ENCODE results near the gene C2. TPM values are rescaled to one million over a fixed set of nuclear protein-coding genes. Genes with fewer than 3 reads are reported as not detected.

The C2 gene
- total RNA-seq, 1 donor from 2014 or later: 2.4 TPM

DNA sequence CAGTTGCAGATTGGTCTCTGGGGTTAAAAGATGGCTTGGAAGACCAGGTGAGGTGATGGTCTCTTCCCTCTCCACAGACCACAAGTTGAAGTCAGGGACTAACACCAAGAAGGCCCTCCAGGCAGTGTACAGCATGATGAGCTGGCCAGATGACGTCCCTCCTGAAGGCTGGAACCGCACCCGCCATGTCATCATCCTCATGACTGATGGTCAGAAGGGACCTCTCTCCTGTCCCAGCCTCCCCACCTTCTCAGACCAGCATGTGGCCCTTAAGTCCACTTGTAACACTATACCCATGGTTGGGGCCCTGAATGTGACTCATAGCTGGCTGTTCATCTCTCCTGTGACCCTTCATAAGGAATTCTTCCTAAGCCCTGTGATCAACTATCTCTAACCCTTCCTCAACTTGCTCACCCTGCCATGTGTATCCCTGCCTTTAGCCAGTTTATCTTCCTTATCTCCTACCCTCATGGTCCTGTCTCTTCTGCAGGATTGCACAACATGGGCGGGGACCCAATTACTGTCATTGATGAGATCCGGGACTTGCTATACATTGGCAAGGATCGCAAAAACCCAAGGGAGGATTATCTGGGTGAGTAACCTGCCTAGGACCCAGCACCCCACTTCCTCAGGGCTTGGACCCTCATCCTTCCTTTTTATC is 21.4 kb downstream of the C2 start:
- no peak for TF ChIP-seq CTCF (IDR thresholded peaks at IDR 0.05)
- Mint-ChIP-seq H3K4me1 (ENCODE audit: unreplicated experiment) (peaks cover 17% of the 10 kb centered on the region), H3K9me3 (ENCODE audit: unreplicated experiment) (no peaks in the 10 kb centered on the region), H3K27ac (ENCODE audit: unreplicated experiment) (no peak overlapping the region), H3K27me3 (ENCODE audit: unreplicated experiment) (no peaks in the 10 kb centered on the region), H3K4me3 (ENCODE audit: unreplicated experiment) (no peak overlapping the region), H3K36me3 (ENCODE audit: unreplicated experiment) (peaks cover 18% of the 10 kb centered on the region)
- DNase-seq (ENCODE audit: extremely low spot score, unreplicated experiment): no peak

DNA sequence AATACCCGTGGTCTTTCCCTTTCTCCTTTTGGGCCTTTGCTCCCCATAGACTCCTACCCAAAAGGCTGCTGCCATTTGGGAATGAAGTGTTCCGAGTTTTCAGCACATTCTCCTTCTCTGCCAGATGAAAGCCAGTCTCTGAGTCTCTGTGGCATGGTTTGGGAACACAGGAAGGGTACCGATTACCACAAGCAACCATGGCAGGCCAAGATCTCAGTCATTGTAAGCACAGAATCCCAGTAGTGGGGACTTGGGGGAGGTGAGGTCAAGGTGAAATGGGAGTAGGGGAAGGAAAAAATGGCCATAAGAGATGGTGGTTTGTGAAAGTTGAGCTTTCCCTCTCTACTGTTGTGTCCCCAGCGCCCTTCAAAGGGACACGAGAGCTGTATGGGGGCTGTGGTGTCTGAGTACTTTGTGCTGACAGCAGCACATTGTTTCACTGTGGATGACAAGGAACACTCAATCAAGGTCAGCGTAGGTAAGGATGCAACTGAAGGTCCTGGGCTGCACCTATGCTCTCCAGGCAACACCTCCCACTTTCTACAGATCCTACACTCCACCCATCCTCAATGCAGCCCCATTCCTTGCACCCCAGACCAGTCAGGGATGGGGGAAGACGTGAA is 22.5 kb downstream of the C2 start:
- no peak for DNase-seq (ENCODE audit: extremely low spot score, unreplicated experiment)
- Mint-ChIP-seq H3K27me3 (ENCODE audit: unreplicated experiment) (no peaks in the 10 kb centered on the region), H3K4me1 (ENCODE audit: unreplicated experiment) (peaks cover 14% of the 10 kb centered on the region), H3K9me3 (ENCODE audit: unreplicated experiment) (no peaks in the 10 kb centered on the region), H3K4me3 (ENCODE audit: unreplicated experiment) (no peak overlapping the region), H3K36me3 (ENCODE audit: unreplicated experiment) (peaks cover 30% of the 10 kb centered on the region), H3K27ac (ENCODE audit: unreplicated experiment) (no peak overlapping the region)
- TF ChIP-seq CTCF (IDR thresholded peaks at IDR 0.05): no peak

DNA sequence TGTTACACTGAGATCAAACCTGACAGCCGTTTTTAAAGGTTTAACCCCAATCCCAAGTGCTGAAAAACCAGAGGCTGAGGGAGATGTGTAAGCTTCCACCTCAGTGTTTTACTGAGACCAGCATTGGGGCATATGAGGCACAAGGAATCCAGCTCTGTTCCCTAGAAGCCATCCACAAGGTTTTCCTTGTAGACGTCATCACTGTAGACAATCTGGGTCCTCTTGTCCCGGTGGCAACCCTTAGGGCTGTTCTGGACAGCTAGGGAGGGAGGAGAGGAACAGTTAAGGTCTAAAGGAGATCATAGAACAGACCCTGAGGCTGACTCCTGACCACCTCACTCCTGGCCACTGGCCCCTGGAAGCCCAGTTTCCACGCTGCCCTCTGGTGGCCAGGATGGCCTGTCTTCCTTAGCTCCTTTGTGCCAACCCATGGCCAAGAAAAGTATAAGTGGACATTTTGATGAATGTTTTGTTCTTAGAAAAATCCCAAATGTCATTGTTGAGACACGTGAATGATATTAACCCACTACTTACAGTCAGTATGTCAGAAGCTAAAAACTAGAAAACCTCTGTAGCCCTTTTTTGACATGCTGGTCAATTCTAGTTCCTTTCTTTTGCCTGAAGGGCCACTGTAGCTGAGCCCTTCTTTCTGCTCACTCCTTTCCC is 24.8 kb downstream of the C2 start:
- H3K36me3 Mint-ChIP-seq (ENCODE audit: unreplicated experiment): peaks cover 42% of the 10 kb centered on the region
- TF ChIP-seq CTCF (IDR thresholded peaks at IDR 0.05): peak; percentile 82
- no peak overlapping the region for H3K4me3 Mint-ChIP-seq (ENCODE audit: unreplicated experiment)
- H3K27me3 Mint-ChIP-seq (ENCODE audit: unreplicated experiment): no peaks in the 10 kb centered on the region
- peak overlapping the region; percentile 55 for H3K27ac Mint-ChIP-seq (ENCODE audit: unreplicated experiment)
- no peaks in the 10 kb centered on the region for H3K9me3 Mint-ChIP-seq (ENCODE audit: unreplicated experiment)
- DNase-seq (ENCODE audit: extremely low spot score, unreplicated experiment): no peak
- H3K4me1 Mint-ChIP-seq (ENCODE audit: unreplicated experiment): no peaks in the 10 kb centered on the region

DNA sequence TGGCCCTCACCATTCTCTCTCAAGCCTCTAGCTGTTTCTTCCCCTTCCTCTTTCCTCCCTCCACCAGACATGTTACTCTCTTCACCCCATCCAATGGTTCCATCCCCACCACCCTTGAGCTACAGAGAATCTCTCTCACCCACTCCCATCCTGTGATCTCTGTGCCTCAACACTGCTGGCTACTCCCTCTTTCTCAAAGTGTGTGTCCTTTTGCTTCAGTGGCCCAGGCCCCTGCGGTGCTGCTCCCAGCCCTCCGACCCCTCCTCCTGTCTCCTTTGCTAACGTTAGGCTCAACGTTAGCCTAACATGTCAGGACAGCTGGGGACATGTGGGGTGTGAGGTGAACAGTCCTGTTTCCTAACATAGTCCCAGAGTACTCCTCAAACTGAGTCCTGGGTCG is 25.4 kb downstream of the C2 start:
- no peak for TF ChIP-seq CTCF (IDR thresholded peaks at IDR 0.05)
- Mint-ChIP-seq H3K36me3 (ENCODE audit: unreplicated experiment) (peaks cover 42% of the 10 kb centered on the region), H3K4me3 (ENCODE audit: unreplicated experiment) (no peak overlapping the region), H3K4me1 (ENCODE audit: unreplicated experiment) (peaks cover 4% of the 10 kb centered on the region), H3K27me3 (ENCODE audit: unreplicated experiment) (no peaks in the 10 kb centered on the region), H3K27ac (ENCODE audit: unreplicated experiment) (peak overlapping the region; percentile 55), H3K9me3 (ENCODE audit: unreplicated experiment) (no peaks in the 10 kb centered on the region)
- DNase-seq (ENCODE audit: extremely low spot score, unreplicated experiment): no peak

- no peak for DNase-seq (ENCODE audit: extremely low spot score, unreplicated experiment)
Observed at GRCh38 chr6:31954511-31954910, 27.0 kb downstream of the C2 start.

More at GRCh38 chr6:31954511-31954910, 27.0 kb downstream of the C2 start:
- peaks cover 42% of the 10 kb centered on the region for H3K36me3 Mint-ChIP-seq (ENCODE audit: unreplicated experiment)
- H3K4me1 Mint-ChIP-seq (ENCODE audit: unreplicated experiment): peaks cover 16% of the 10 kb centered on the region
- H3K27me3 Mint-ChIP-seq (ENCODE audit: unreplicated experiment): no peaks in the 10 kb centered on the region
- H3K27ac Mint-ChIP-seq (ENCODE audit: unreplicated experiment): no peak overlapping the region
- no peaks in the 10 kb centered on the region for H3K9me3 Mint-ChIP-seq (ENCODE audit: unreplicated experiment)
- no peak overlapping the region for H3K4me3 Mint-ChIP-seq (ENCODE audit: unreplicated experiment)
- no peak for TF ChIP-seq CTCF (IDR thresholded peaks at IDR 0.05)

All from osteocyte (in vitro differentiated cells).